ENCODE data around the gene DNAJC11.
"Not testable (repeated sequence)": the region's sequence is repeated elsewhere in the genome, so short reads cannot be mapped to it uniquely, and the experiment has no call there.

Gene DNAJC11

DNA sequence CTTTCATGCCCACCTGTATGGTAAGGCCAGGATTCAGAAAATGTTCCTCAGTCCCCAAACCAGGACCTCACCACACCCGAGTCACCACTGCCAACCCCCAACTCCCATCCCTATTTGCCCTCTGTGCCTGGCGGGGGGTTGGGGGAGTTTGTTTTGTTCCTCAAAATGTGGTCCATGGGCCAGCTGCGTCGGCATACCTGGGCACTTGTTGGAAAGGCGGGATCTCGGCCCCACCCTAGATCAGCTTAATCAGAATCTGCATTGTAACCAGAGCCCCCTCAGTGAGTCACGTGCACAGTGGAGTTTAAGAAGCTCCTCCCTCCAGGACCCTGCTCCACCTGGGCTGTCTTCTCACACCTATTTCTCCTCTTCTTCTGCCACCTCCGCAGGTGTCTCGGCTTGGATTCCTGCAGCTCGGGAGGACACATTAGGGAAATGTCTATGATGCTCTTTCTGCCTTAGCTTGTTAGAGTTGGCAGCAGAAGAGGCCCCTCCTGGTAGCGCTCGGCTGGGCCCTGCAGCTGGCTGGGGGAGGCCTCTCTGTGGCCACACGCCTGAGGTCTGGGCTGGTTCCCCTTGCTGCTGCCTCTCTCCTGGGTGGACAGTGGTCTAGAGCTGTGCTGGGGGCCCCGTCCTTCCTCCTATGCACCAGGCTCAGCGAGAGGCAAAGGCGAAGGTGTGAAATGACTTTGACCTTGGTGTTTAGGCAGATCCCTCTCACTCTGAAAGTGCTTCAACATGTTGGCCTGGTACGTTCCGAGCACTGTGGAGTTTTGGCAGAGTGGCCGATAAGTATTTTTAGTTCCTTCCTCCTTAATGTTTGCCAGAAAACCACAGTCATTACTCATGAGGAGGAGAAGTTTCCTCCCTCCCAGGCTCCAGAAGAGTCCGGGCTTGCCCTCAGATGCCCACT, 41.8 kb upstream of the DNAJC11 start:
- peak overlapping the region; percentile 65 for H2AFZ ChIP-seq (ENCODE audit: low read depth, low read length)
- H3K4me2 ChIP-seq (ENCODE audit: low read length), result peak overlapping the region; percentile 41
- H4K20me1 ChIP-seq (ENCODE audit: insufficient read depth, low read length), result no peaks in the 10 kb centered on the region
- no peak overlapping the region for H3K4me3 ChIP-seq (ENCODE audit: low read length)
- no peaks in the 10 kb centered on the region for H3K79me2 ChIP-seq (ENCODE audit: low read length)
- H3K27me3 ChIP-seq (ENCODE audit: low read depth, low read length), result 0 out of 2 replicates have a peak, but pooled peaks cover 3% of the 10 kb centered on the region
- H3K9me3 ChIP-seq (ENCODE audit: insufficient read depth, low read length), result no peaks in the 10 kb centered on the region
- H3K27ac ChIP-seq (ENCODE audit: low read length), result no peak overlapping the region
- H3K36me3 ChIP-seq (replicated peaks; ENCODE audit: low read depth, low read length), result no peaks in the 10 kb centered on the region
- H3K9ac ChIP-seq (ENCODE audit: low read length), result no peak overlapping the region
- no peak for TF ChIP-seq EZH2phosphoT487 (IDR thresholded peaks at IDR 0.05; ENCODE audit: low read depth)
- TF ChIP-seq, protein P1, sequence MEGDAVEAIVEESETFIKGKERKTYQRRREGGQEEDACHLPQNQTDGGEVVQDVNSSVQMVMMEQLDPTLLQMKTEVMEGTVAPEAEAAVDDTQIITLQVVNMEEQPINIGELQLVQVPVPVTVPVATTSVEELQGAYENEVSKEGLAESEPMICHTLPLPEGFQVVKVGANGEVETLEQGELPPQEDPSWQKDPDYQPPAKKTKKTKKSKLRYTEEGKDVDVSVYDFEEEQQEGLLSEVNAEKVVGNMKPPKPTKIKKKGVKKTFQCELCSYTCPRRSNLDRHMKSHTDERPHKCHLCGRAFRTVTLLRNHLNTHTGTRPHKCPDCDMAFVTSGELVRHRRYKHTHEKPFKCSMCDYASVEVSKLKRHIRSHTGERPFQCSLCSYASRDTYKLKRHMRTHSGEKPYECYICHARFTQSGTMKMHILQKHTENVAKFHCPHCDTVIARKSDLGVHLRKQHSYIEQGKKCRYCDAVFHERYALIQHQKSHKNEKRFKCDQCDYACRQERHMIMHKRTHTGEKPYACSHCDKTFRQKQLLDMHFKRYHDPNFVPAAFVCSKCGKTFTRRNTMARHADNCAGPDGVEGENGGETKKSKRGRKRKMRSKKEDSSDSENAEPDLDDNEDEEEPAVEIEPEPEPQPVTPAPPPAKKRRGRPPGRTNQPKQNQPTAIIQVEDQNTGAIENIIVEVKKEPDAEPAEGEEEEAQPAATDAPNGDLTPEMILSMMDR (IDR thresholded peaks at IDR 0.05; ENCODE audit: low read depth, low read length), result no peak
- H3K4me1 ChIP-seq (ENCODE audit: low read length), result peaks cover 6% of the 10 kb centered on the region; the same call in 1 of the 2 replicates

DNA sequence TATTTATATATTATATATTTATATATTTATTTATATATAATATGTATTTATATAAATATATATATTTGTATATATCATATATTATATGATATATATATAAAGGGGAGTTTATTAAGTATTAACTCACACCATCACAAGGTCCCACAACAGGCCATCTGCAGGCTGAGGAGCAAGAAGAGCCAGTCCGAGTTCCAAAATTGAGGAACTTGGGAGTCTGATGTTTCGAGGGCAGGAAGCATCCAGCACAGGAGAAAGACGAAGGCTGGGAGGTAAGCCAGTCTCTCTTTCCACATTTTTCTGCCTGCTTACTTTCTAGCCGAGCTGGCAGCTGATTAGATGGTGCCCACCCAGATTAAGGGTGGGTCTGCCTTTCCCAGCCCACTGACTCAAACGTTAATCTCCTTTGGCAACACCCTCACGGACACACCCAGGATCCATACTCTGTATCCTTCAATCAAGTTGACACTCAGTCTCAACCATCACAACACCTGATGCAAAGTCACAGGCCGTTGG, 41.1 kb upstream of the DNAJC11 start:
- H3K4me1 ChIP-seq (ENCODE audit: low read length); H3K9me3 ChIP-seq (ENCODE audit: insufficient read depth, low read length); H3K27ac ChIP-seq (ENCODE audit: low read length); H3K9ac ChIP-seq (ENCODE audit: low read length); H3K79me2 ChIP-seq (ENCODE audit: low read length); H3K27me3 ChIP-seq (ENCODE audit: low read depth, low read length); H3K36me3 ChIP-seq (replicated peaks; ENCODE audit: low read depth, low read length); H4K20me1 ChIP-seq (ENCODE audit: insufficient read depth, low read length); H3K4me3 ChIP-seq (ENCODE audit: low read length): not testable (repeated sequence)
- Histone ChIP-seq H3K4me2 (ENCODE audit: low read length) (peak overlapping the region; percentile 41), H2AFZ (ENCODE audit: low read depth, low read length) (peak overlapping the region; percentile 65)

DNA sequence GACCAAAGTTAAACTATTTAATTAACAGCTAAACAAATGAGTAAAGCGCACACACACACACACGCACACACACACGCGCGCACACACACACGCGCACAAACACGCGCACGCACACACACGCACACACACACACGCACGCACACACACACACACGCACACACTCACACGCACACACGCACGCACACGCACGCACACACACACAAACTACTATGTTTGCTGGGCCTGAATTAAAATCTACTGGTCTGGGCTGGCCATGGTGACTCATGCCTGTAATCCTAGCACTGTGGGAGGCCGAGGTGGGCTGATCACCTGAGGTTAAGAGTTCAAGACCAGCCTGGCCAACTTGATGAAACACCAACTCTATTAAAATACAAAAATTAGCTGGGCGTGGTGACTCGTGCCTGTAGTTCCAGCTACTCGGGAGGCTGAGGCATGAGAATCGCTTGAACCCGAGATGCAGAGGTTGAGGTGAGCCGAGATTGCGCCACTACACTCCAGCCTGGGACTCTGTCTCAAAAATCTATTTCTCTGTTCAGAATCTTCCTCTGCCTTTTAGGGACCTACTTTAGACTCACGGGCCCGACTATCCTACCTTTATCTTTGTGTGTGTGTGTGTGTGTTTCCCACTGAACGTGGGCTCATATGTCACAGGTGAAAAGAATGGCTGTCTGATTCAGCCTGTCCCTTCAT, 37.5 kb upstream of the DNAJC11 start:
- Histone ChIP-seq H3K4me2 (ENCODE audit: low read length) (no peak overlapping the region), H2AFZ (ENCODE audit: low read depth, low read length) (no peak overlapping the region), H3K36me3 (replicated peaks; ENCODE audit: low read depth, low read length) (no peaks in the 10 kb centered on the region), H3K79me2 (ENCODE audit: low read length) (no peaks in the 10 kb centered on the region), H3K27ac (ENCODE audit: low read length) (no peak overlapping the region), H3K9me3 (ENCODE audit: insufficient read depth, low read length) (no peaks in the 10 kb centered on the region), H4K20me1 (ENCODE audit: insufficient read depth, low read length) (no peaks in the 10 kb centered on the region), H3K9ac (ENCODE audit: low read length) (no peak overlapping the region), H3K27me3 (ENCODE audit: low read depth, low read length) (no peaks in the 10 kb centered on the region), H3K4me3 (ENCODE audit: low read length) (no peak overlapping the region), H3K4me1 (ENCODE audit: low read length) (peaks cover 6% of the 10 kb centered on the region; the same call in 1 of the 2 replicates)
- no peak for TF ChIP-seq EZH2phosphoT487 (IDR thresholded peaks at IDR 0.05; ENCODE audit: low read depth)
- TF ChIP-seq, protein P1 (IDR thresholded peaks at IDR 0.05; ENCODE audit: low read depth, low read length), result no peak

DNA sequence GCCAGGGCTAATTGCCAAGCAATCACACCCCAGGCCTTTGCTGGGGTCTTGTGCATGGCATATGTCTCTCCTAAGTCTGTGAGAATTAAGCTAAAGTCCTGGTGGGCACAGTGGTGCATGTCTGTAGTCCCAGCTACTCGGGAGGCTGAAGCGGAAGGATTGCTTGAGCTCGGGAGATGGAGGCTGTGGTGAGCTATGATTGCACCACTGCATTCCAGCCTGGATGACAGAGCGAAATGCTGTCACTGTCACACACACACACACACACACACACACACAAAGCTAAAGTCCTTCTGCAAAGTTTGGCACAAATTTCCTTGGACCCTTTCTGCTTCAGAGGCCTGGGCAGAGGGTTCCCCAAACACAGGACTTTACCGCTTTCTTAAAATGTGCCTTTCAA, 31.3 kb upstream of the DNAJC11 start:
- TF ChIP-seq, protein P1 (IDR thresholded peaks at IDR 0.05; ENCODE audit: low read depth, low read length), result no peak
- no peak for TF ChIP-seq EZH2phosphoT487 (IDR thresholded peaks at IDR 0.05; ENCODE audit: low read depth)
- H3K36me3 ChIP-seq (replicated peaks; ENCODE audit: low read depth, low read length), result no peaks in the 10 kb centered on the region
- no peaks in the 10 kb centered on the region for H4K20me1 ChIP-seq (ENCODE audit: insufficient read depth, low read length)
- H3K79me2 ChIP-seq (ENCODE audit: low read length), result no peaks in the 10 kb centered on the region
- H3K27me3 ChIP-seq (ENCODE audit: low read depth, low read length), result no peaks in the 10 kb centered on the region
- H3K4me3 ChIP-seq (ENCODE audit: low read length), result no peak overlapping the region
- no peaks in the 10 kb centered on the region for H3K9me3 ChIP-seq (ENCODE audit: insufficient read depth, low read length)
- no peaks in the 10 kb centered on the region for H3K4me1 ChIP-seq (ENCODE audit: low read length)
- H3K27ac ChIP-seq (ENCODE audit: low read length), result no peak overlapping the region
- H2AFZ ChIP-seq (ENCODE audit: low read depth, low read length), result no peak overlapping the region
- H3K9ac ChIP-seq (ENCODE audit: low read length), result no peak overlapping the region
- no peak overlapping the region for H3K4me2 ChIP-seq (ENCODE audit: low read length)
